Suprapubic skin (tissue), 4 donors: Measurements from ENCODE around the gene FOXA3. TPM values are rescaled to one million over a fixed set of nuclear protein-coding genes. Genes with fewer than 3 reads are reported as not detected.

ENCODE experiments used
- DNase-seq, 2 donors: peaks; one replicate each; pipeline ENCODE4 v3.0.0-alpha.2; 2019; ENCODE audit warnings: low spot score in 2 of 2
- H3K27ac ChIP-seq: fragments of 200-600 bp; sonication (generic); one replicate; pipeline ENCODE4 v1.5.1; 2019
- H3K27me3 ChIP-seq: fragments of 200-600 bp; sonication (generic); one replicate; pipeline ENCODE4 v1.5.1; 2019
- H3K36me3 ChIP-seq: fragments of 200-600 bp; sonication (generic); one replicate; pipeline ENCODE4 v1.5.1; 2019
- H3K4me1 ChIP-seq: fragments of 200-600 bp; sonication (generic); one replicate; pipeline ENCODE4 v1.5.1; 2019
- H3K4me3 ChIP-seq: fragments of 200-600 bp; sonication (generic); one replicate; pipeline ENCODE4 v1.5.1; 2019; ENCODE audit warnings: mild to moderate bottlenecking
- H3K9me3 ChIP-seq: fragments of 200-600 bp; sonication (generic); one replicate; pipeline ENCODE4 v1.5.1; 2019
- EP300 ChIP-seq: sonication (generic); formaldehyde crosslinking; IDR thresholded peaks from one replicate; pipeline ENCODE4 v1.6.1; 2017; ENCODE audit warnings: antibody characterized with exemption
- POLR2A ChIP-seq, 2 donors: fragments of 450-650 bp; IDR thresholded peaks; one replicate each; pipeline ENCODE4 v1.6.1; 2017; ENCODE audit warnings: antibody characterized with exemption in 2 of 2, mild to moderate bottlenecking in 2 of 2, moderate library complexity in 2 of 2
- POLR2AphosphoS5 ChIP-seq, 3 donors: sonication (generic); formaldehyde crosslinking; IDR thresholded peaks; one replicate each; pipeline ENCODE4 v1.6.1; 2017; ENCODE audit warnings: antibody characterized with exemption in 3 of 3
- WGBS: methylation state at CpG from one replicate; pipeline ENCODE4 v1.1.5; 2018; 5-methylcytosine and 5-hydroxymethylcytosine counted together
- total RNA-seq, 4 donors: library from RNA; depleted of rRNA; stranded (reverse); fragments of >200 nt; gene quantifications; one replicate each; pipeline ENCODE4 v1.1.0, GENCODE V29; 2016
- TF ChIP-seq, protein P1 (sequence below), 2 donors: fragments of 200-600 bp in 1 of 2; fragments of 450-650 bp in 1 of 2; sonication (generic) in 1 of 2; IDR thresholded peaks; one replicate each; pipeline ENCODE4 v1.5.1; 2016 to 2019; ENCODE audit warnings: antibody characterized with exemption in 2 of 2, mild to moderate bottlenecking in 1 of 2, moderate library complexity in 1 of 2

Gene FOXA3
- total RNA-seq, 4 donors from 2014 or later = 0.30 TPM; not detected in 3

DNA sequence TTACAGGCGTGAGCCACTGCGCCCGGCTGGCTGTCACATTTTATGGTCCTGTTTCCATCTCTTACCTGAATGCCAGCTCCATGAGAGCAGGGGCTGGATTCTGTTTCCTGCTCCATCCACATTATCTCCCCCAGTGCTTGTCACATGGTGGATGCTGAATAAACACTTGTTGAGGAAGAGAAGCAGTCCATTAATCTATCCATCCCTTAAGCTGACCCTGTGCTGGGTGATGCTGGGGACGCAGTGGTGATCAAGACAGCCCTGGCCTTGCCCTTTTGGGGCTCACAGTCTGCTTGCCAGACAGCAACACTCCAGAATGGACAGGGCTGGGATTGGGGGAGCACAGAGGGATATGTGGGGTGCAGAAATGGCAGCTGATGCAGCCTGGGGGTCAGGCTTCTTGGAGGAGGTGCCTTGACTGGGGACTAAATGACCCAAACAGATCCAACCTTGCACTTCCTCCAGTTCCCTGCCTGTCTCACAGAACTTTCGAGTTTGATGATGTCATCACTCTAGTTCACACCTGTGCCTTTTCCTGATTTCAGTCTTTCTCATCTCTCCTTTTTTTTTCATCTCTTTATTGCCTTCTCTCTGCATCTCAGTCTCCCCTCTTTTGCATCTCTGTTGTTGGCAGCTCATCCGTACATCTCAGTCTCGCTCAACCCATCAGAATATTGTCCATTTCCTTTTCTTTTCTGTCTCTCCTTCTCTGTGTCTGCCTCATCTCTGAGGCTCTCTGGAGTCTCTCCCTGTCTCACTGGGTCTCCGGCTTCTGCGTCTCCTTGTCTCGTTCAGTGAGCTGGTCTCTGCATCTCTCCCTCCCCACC lies 17.2 kb downstream of the FOXA3 start:
- DNase-seq = no peak
- Histone ChIP-seq H3K4me1 (peaks cover 54% of the 10 kb centered on the region), H3K27me3 (no peaks in the 10 kb centered on the region), H3K9me3 (no peaks in the 10 kb centered on the region), H3K27ac (no peak overlapping the region), H3K4me3 (no peak overlapping the region), H3K36me3 (no peaks in the 10 kb centered on the region)
- TF ChIP-seq, protein P1, sequence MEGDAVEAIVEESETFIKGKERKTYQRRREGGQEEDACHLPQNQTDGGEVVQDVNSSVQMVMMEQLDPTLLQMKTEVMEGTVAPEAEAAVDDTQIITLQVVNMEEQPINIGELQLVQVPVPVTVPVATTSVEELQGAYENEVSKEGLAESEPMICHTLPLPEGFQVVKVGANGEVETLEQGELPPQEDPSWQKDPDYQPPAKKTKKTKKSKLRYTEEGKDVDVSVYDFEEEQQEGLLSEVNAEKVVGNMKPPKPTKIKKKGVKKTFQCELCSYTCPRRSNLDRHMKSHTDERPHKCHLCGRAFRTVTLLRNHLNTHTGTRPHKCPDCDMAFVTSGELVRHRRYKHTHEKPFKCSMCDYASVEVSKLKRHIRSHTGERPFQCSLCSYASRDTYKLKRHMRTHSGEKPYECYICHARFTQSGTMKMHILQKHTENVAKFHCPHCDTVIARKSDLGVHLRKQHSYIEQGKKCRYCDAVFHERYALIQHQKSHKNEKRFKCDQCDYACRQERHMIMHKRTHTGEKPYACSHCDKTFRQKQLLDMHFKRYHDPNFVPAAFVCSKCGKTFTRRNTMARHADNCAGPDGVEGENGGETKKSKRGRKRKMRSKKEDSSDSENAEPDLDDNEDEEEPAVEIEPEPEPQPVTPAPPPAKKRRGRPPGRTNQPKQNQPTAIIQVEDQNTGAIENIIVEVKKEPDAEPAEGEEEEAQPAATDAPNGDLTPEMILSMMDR (IDR thresholded peaks at IDR 0.05) = no peak
- TF ChIP-seq POLR2AphosphoS5 (IDR thresholded peaks at IDR 0.05) (no peak), POLR2A (IDR thresholded peaks at IDR 0.05) (no peak), EP300 (no peak)
- WGBS = 83% methylated on average over 10 of the region's 10 CpGs

DNA sequence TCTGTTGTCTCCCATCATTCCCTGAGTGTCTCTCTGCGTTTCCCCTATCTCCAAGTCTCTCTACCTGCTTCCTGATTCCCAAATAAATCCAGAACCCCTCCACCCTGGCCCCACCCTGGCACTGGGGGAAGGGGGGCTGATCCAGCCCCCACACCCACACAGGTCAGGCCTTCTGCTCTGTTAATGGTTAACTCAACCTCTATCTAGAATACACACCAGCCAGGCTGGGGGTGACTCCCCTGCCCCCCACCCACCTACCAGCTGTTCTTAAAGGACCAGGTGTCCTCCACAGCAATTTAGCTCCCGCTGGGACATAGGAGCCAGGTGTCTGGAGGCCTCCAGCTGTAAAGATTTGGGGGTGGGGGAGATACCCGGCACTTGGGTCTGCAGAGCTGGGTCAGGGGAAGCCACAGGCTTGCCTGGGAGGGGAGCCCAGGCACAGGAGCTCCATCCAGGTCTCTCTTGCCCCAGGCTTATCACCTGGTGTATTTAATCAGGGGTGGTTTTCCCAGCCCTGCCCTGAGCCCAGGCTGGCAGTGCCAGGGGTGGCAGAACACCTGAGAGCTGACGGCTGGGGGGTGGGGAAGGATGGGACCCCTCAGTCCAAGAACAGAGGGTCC lies 17.9 kb downstream of the FOXA3 start:
- Histone ChIP-seq H3K36me3 (no peaks in the 10 kb centered on the region), H3K4me3 (peak overlapping the region; percentile 42), H3K9me3 (no peaks in the 10 kb centered on the region), H3K4me1 (peaks cover 51% of the 10 kb centered on the region), H3K27ac (no peak overlapping the region), H3K27me3 (no peaks in the 10 kb centered on the region)
- 52% methylated on average over 3 of the region's 4 CpGs for WGBS
- TF ChIP-seq POLR2AphosphoS5 (IDR thresholded peaks at IDR 0.05) = no peak
- TF ChIP-seq, protein P1 (IDR thresholded peaks at IDR 0.05) = no peak
- no peak for TF ChIP-seq EP300
- no peak for TF ChIP-seq POLR2A (IDR thresholded peaks at IDR 0.05)
- no peak for DNase-seq

DNA sequence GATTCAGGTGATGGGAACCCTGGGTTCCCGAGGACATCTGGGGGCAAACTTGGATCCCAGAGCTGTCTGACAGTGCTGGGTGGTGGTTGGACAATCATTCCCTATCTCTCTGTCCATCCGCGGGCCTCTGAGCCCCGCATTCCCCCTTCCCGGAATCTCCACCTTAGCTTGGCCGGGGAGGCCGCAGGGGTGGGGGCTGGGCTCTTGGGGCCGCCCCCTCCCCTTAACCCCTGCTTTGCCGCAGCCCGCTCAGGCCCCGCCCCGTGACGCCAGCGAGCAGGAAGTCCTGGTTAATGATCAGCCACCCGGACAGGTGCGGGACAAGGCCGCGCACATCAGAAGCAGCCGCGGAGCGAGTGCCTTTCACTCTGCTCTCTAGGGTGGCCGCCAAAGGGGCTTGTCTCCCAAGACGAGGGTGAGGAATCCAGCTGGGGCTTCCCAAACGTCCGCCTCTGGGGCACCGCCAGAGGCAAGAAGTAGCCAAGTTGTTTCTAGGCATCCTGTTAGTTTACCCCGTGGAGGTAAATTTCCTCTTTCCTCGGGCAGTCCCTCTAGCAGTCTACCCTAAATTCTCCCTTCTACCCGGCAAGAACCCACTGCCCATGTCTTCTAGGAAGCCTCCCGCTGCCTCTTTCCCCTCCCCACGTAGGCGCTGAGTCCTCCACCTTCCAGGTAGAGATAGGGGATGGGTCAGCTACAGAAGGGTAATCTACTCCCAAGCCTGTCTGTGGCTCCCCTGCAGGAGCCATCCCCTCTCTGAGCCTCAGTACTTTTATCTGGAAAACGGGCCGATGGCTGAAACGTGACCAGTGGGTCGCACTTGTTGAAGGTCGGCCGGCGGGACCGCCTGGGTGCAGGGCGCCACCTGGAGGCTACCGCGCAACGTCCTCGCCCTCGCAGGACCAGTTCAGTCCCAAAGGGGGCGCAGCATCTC lies 18.8 kb downstream of the FOXA3 start:
- H3K4me3 ChIP-seq = peak overlapping the region; percentile 42
- peak in 1 of 2 donors; percentile 88 for DNase-seq
- H3K27ac ChIP-seq = no peak overlapping the region
- H3K4me1 ChIP-seq = peaks cover 51% of the 10 kb centered on the region
- H3K27me3 ChIP-seq = no peaks in the 10 kb centered on the region
- WGBS = 17% methylated on average over 44 of the region's 47 CpGs
- no peaks in the 10 kb centered on the region for H3K36me3 ChIP-seq
- no peaks in the 10 kb centered on the region for H3K9me3 ChIP-seq
- no peak for TF ChIP-seq POLR2AphosphoS5 (IDR thresholded peaks at IDR 0.05)
- TF ChIP-seq, protein P1 (IDR thresholded peaks at IDR 0.05) = peak; percentile 93 to 95

DNA sequence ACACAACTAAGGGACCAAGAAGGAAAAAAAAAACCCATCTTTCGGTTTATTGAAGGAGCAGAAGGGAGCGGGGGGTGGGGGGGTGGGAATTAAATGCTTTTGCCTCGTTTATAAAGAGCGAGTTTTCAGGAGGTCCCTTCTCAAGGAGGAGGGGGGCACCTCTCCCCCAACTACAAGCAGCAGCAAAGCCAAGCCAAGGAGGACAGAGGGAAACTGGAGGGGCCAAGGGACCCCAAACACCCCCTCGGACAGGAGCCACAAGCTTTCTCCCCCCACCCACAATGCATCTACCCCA lies 19.4 kb downstream of the FOXA3 start:
- peak overlapping the region; percentile 42 for H3K4me3 ChIP-seq
- DNase-seq = no peak
- no peak overlapping the region for H3K27ac ChIP-seq
- TF ChIP-seq, protein P1 (IDR thresholded peaks at IDR 0.05) = no peak
- TF ChIP-seq EP300 = no peak
- no peak for TF ChIP-seq POLR2A (IDR thresholded peaks at IDR 0.05)
- no peak for TF ChIP-seq POLR2AphosphoS5 (IDR thresholded peaks at IDR 0.05)
- H3K36me3 ChIP-seq = no peaks in the 10 kb centered on the region
- no peaks in the 10 kb centered on the region for H3K27me3 ChIP-seq
- H3K4me1 ChIP-seq = peaks cover 46% of the 10 kb centered on the region
- no peaks in the 10 kb centered on the region for H3K9me3 ChIP-seq
- 29% methylated on average over 5 of the region's 5 CpGs for WGBS
